Suprapubic skin (tissue), 3 donors: ENCODE data around the gene DCPS.

ENCODE experiments used
- POLR2A ChIP-seq, 2 donors: fragments of 450-650 bp; IDR thresholded peaks; one replicate each; pipeline ENCODE4 v1.6.1; 2017; ENCODE audit warnings: antibody characterized with exemption in 2 of 2, mild to moderate bottlenecking in 2 of 2, moderate library complexity in 2 of 2
- TF ChIP-seq, protein P1 (sequence below), 2 donors: fragments of 200-600 bp in 1 of 2; fragments of 450-650 bp in 1 of 2; sonication (generic) in 1 of 2; IDR thresholded peaks; one replicate each; pipeline ENCODE4 v1.5.1; 2016 to 2019; ENCODE audit warnings: antibody characterized with exemption in 2 of 2, mild to moderate bottlenecking in 1 of 2, moderate library complexity in 1 of 2

DNA sequence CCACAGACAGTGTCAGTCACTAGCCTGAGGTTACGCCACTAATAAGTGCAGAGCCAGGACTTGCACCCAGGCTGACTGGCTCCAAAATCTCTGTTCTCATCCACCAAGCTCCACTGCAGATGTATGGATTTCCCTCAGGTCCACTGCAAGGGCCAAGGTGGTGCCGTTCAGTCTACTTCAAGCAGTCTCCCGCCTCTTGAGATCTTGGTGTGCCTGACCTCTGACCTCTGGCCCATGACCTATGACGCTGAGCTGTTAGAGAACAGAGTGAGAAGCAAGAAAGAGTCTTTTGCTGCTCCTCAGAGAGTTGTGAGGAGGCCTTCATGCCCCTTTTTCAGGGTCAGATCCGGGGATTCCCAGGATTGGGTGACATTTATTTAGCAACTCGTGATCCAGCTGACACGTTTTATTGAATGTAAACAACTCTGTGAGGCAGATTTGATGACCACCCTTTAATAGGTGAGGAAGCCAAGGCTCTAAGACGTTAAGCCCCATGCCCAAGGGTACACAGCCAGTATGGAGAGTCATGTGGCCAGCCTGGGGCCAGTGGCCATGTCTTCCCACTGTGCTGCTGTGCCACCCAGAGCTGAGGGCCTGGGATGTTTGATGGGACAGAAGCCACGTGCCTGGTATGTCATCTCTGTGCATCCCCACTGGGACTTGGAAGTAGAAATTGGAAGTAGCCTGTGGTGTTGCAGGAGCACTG, 25.2 kb downstream of the DCPS start:
- TF ChIP-seq, protein P1, sequence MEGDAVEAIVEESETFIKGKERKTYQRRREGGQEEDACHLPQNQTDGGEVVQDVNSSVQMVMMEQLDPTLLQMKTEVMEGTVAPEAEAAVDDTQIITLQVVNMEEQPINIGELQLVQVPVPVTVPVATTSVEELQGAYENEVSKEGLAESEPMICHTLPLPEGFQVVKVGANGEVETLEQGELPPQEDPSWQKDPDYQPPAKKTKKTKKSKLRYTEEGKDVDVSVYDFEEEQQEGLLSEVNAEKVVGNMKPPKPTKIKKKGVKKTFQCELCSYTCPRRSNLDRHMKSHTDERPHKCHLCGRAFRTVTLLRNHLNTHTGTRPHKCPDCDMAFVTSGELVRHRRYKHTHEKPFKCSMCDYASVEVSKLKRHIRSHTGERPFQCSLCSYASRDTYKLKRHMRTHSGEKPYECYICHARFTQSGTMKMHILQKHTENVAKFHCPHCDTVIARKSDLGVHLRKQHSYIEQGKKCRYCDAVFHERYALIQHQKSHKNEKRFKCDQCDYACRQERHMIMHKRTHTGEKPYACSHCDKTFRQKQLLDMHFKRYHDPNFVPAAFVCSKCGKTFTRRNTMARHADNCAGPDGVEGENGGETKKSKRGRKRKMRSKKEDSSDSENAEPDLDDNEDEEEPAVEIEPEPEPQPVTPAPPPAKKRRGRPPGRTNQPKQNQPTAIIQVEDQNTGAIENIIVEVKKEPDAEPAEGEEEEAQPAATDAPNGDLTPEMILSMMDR (IDR thresholded peaks at IDR 0.05): no peak
- no peak for TF ChIP-seq POLR2A (IDR thresholded peaks at IDR 0.05)
